ENCODE data around the gene NUTF2. TPM values are rescaled to one million over a fixed set of nuclear protein-coding genes. Genes with fewer than 3 reads are reported as not detected.

Gene NUTF2
- total and polyA plus RNA-seq, 2 donors (not counting 1 experiment from before 2014, with no cell fraction given) = 50.1 to 87.3 TPM

DNA sequence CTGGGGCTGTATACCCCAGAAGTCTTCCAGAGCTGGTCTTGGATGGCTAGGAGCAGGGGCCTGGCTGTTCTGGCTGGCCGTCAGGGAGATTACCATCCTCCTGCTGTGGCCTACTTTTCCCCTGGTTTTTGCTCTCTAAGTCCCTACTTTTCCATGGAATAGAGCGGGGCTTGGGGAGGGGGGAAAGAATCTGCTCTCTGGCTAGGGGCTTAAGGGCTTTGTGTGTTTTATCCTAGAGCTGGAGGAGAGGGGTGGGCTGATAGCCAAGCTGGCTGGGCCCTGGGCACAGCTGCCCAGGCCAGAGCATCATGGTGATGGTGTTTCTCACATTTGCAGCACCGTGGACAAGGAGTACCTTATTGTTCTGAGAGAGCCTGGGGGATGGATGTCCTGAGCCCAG is 41.6 kb downstream of the NUTF2 start:
- H3K4me3 ChIP-seq (ENCODE audit: control extremely low read depth in 1 of 5, extremely low read depth in 1 of 5, insufficient read depth in 1 of 5, low read depth in 2 of 5, low read length in 4 of 5) = no peak overlapping the region
- no peak for TF ChIP-seq EZH2 (IDR thresholded peaks at IDR 0.05; ENCODE audit: borderline replicate concordance, insufficient read depth, low read depth, low read length, poor library complexity, severe bottlenecking)
- TF ChIP-seq, protein P1, sequence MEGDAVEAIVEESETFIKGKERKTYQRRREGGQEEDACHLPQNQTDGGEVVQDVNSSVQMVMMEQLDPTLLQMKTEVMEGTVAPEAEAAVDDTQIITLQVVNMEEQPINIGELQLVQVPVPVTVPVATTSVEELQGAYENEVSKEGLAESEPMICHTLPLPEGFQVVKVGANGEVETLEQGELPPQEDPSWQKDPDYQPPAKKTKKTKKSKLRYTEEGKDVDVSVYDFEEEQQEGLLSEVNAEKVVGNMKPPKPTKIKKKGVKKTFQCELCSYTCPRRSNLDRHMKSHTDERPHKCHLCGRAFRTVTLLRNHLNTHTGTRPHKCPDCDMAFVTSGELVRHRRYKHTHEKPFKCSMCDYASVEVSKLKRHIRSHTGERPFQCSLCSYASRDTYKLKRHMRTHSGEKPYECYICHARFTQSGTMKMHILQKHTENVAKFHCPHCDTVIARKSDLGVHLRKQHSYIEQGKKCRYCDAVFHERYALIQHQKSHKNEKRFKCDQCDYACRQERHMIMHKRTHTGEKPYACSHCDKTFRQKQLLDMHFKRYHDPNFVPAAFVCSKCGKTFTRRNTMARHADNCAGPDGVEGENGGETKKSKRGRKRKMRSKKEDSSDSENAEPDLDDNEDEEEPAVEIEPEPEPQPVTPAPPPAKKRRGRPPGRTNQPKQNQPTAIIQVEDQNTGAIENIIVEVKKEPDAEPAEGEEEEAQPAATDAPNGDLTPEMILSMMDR (IDR thresholded peaks at IDR 0.05) = no peak
- Mint-ChIP-seq H3K27ac (no peak overlapping the region), H3K9me3 (ENCODE audit: insufficient read depth) (no peaks in the 10 kb centered on the region), H3K4me1 (peaks cover 7% of the 10 kb centered on the region), H3K27me3 (no peaks in the 10 kb centered on the region), H3K4me3 (no peak overlapping the region)
- H3K27me3 ChIP-seq (replicated peaks in 1 of 4; ENCODE audit: control extremely low read depth in 1 of 4, control insufficient read depth in 3 of 4, insufficient read depth in 4 of 4, low read length in 3 of 4) = no peaks in the 10 kb centered on the region
- H3K36me3 ChIP-seq (replicated peaks in 1 of 2; ENCODE audit: control extremely low read depth in 1 of 2, control insufficient read depth in 1 of 2, extremely low read depth in 1 of 2, insufficient read depth in 2 of 2, low read length in 1 of 2) = peaks cover 0 to 25% of the 10 kb centered on the region in 2 experiments
- peaks cover 17% of the 10 kb centered on the region for H3K79me2 ChIP-seq (ENCODE audit: control insufficient read depth, insufficient read depth, low read length)
- DNase-seq = no peak
- peaks cover 5 to 6% of the 10 kb centered on the region in 2 donors for H3K4me1 ChIP-seq (ENCODE audit: control insufficient read depth in 2 of 2, insufficient read depth in 2 of 2, low read length in 2 of 2)
- ChIA-PET CTCF (interaction anchor here (1.0 to 9.3 kb wide), 4 partner anchors 11 to 152 kb away, joined by 3 to 151 read pairs (median 3); no protein-coding TSS in a partner anchor), POLR2A (no interaction called here)
- intact Hi-C loops (cut with micrococcal nuclease) = no loop called here
- no peak overlapping the region for H2AFZ ChIP-seq (ENCODE audit: insufficient read depth, low read depth, low read length, poor library complexity, severe bottlenecking)
- H3K9ac ChIP-seq (ENCODE audit: low read length) = no peak overlapping the region
- H3K4me2 ChIP-seq (replicated peaks; ENCODE audit: low read depth, low read length, poor library complexity, severe bottlenecking) = no peak overlapping the region
- H3K27ac ChIP-seq (ENCODE audit: low read length in 2 of 2) = no peak overlapping the region
- H4K20me1 ChIP-seq (ENCODE audit: control insufficient read depth, insufficient read depth, low read length, poor library complexity, severe bottlenecking) = peaks cover 2% of the 10 kb centered on the region
- ATAC-seq (ENCODE audit: low read depth) = no peak
- WGBS (ENCODE audit: insufficient coverage) = no CpG with 5 or more reads among the region's 3 CpGs
- no peaks in the 10 kb centered on the region for H3K9me3 ChIP-seq (ENCODE audit: control extremely low read depth in 1 of 3, control insufficient read depth in 2 of 3, insufficient read depth in 1 of 3, low read length in 2 of 3)

DNA sequence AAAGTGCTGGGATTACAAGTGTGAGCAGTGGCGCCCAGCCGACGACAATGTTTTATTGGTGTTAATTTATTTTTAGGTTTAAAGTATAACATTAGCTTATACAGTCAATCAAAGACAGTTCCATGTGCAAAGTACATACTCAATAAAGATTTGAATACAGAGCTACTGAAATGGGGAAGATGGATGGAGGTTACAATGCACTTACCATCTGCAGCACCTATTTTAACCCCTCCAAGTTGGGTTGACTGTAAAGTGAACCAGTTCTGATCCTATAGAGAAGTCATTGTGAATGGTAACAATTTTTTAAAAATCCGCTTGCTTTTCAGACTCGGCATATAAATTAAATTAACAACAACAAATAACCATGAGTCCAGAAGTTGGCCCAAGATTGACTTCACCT is 45.6 kb downstream of the NUTF2 start:
- no peaks in the 10 kb centered on the region for H3K9me3 ChIP-seq (ENCODE audit: control extremely low read depth in 1 of 3, control insufficient read depth in 2 of 3, insufficient read depth in 1 of 3, low read length in 2 of 3)
- TF ChIP-seq EZH2 (IDR thresholded peaks at IDR 0.05; ENCODE audit: borderline replicate concordance, insufficient read depth, low read depth, low read length, poor library complexity, severe bottlenecking) = no peak
- TF ChIP-seq, protein P1 (IDR thresholded peaks at IDR 0.05) = no peak
- CTCF ChIA-PET = interaction anchor here (0.6 to 3.0 kb wide), 6 partner anchors 9 to 459 kb away, joined by 3 to 23 read pairs (median 3); partner anchors contain the start of gene NRN1L
- H3K4me2 ChIP-seq (replicated peaks; ENCODE audit: low read depth, low read length, poor library complexity, severe bottlenecking) = peak overlapping the region; percentile 92
- Mint-ChIP-seq H3K27me3 (no peaks in the 10 kb centered on the region), H3K4me1 (peaks cover 31% of the 10 kb centered on the region), H3K4me3 (peak overlapping the region; percentile 90), H3K9me3 (ENCODE audit: insufficient read depth) (no peaks in the 10 kb centered on the region), H3K27ac (peak overlapping the region; percentile 85)
- peaks cover 17% of the 10 kb centered on the region for H4K20me1 ChIP-seq (ENCODE audit: control insufficient read depth, insufficient read depth, low read length, poor library complexity, severe bottlenecking)
- peak overlapping the region; percentile 72 for H2AFZ ChIP-seq (ENCODE audit: insufficient read depth, low read depth, low read length, poor library complexity, severe bottlenecking)
- ATAC-seq (ENCODE audit: low read depth) = no peak
- peak overlapping the region; percentile 24 to 95 for H3K27ac ChIP-seq (ENCODE audit: low read length in 2 of 2)
- H3K27me3 ChIP-seq (replicated peaks in 1 of 4; ENCODE audit: control extremely low read depth in 1 of 4, control insufficient read depth in 3 of 4, insufficient read depth in 4 of 4, low read length in 3 of 4) = no peaks in the 10 kb centered on the region
- H3K36me3 ChIP-seq (replicated peaks in 1 of 2; ENCODE audit: control extremely low read depth in 1 of 2, control insufficient read depth in 1 of 2, extremely low read depth in 1 of 2, insufficient read depth in 2 of 2, low read length in 1 of 2) = no peaks in the 10 kb centered on the region
- peak overlapping the region; percentile 59 for H3K9ac ChIP-seq (ENCODE audit: low read length)
- H3K79me2 ChIP-seq (ENCODE audit: control insufficient read depth, insufficient read depth, low read length) = peaks cover 51% of the 10 kb centered on the region
- H3K4me1 ChIP-seq (ENCODE audit: control insufficient read depth in 2 of 2, insufficient read depth in 2 of 2, low read length in 2 of 2) = peaks cover 16 to 18% of the 10 kb centered on the region in 2 donors
- POLR2A ChIA-PET = interaction anchor here (0.5 to 2.2 kb wide), 6 partner anchors 32 to 306 kb away, joined by 3 to 19 read pairs (median 4); partner anchors contain the start of genes PSMB10 and RANBP10
- DNase-seq = no peak
- no CpG with 5 or more reads among the region's 5 CpGs for WGBS (ENCODE audit: insufficient coverage)
- H3K4me3 ChIP-seq (ENCODE audit: control extremely low read depth in 1 of 5, extremely low read depth in 1 of 5, insufficient read depth in 1 of 5, low read depth in 2 of 5, low read length in 4 of 5) = peak overlapping the region; percentile 49 to 76 (median 67)
- intact Hi-C loops (cut with micrococcal nuclease) = loop anchor here (2.0 to 5.0 kb wide), 2 partner anchors 46 to 100 kb away; partner anchors contain the start of genes CENPT and NUTF2
